ENCODE measurements around the gene LRIT2. TPM values are rescaled to one million over a fixed set of nuclear protein-coding genes. Genes with fewer than 3 reads are reported as not detected.

The LRIT2 gene
- total and polyA plus RNA-seq, 9 of the 15 experiments (the other 6 are each of a cell fraction or from before 2014, with no cell fraction given) = not detected

GRCh38 chr10:84236807-84237198 lies 11.5 kb upstream of the LRIT2 start:
- Histone ChIP-seq H4K20me1 (replicated peaks; ENCODE audit: control insufficient read depth, insufficient read depth, low read length) (no peaks in the 10 kb centered on the region), H3K27ac (ENCODE audit: extremely low read depth, low read depth, low read length) (no peak overlapping the region), H3K27me3 (ENCODE audit: control insufficient read depth in 2 of 2, insufficient read depth in 2 of 2, low read length in 2 of 2) (peaks cover 22 to 62% of the 10 kb centered on the region in 2 experiments; a peak in 4 of 5 replicates), H3K9me1 (ENCODE audit: control insufficient read depth, insufficient read depth, low read length) (no peaks in the 10 kb centered on the region), H3K9ac (ENCODE audit: insufficient read depth in 1 of 2, low read depth in 2 of 2, low read length in 2 of 2) (no peak overlapping the region), H3K79me2 (ENCODE audit: control insufficient read depth, insufficient read depth, low read length) (no peaks in the 10 kb centered on the region), H3K4me2 (ENCODE audit: insufficient read depth, low read length) (no peak overlapping the region), H2AFZ (ENCODE audit: low read depth, low read length) (no peak overlapping the region), H3K9me3 (replicated peaks; ENCODE audit: control insufficient read depth, insufficient read depth, low read depth, low read length) (no peaks in the 10 kb centered on the region), H3K36me3 (ENCODE audit: control insufficient read depth, insufficient read depth, low read length) (no peaks in the 10 kb centered on the region), H3K4me3 (no peak overlapping the region), H3K4me1 (replicated peaks in 1 of 2; ENCODE audit: control insufficient read depth in 2 of 2, insufficient read depth in 2 of 2, low read length in 2 of 2) (peaks cover 0 to 7% of the 10 kb centered on the region in 2 experiments; a peak in 2 of 5 replicates)
- POLR2A ChIA-PET = interaction anchor here (0.6 to 1.4 kb wide), 3 partner anchors 10 to 369 kb away, joined by 3 to 5 read pairs (median 3); no protein-coding TSS in a partner anchor
- in situ Hi-C loops (cut with MboI) (no loop called here), intact Hi-C loops (cut with micrococcal nuclease) (no loop called here)
- FAIRE-seq (no peak), DNase-seq (ENCODE audit: extremely low read depth in 1 of 4, low spot score in 3 of 4) (no peak), ATAC-seq (no peak)
- TF ChIP-seq ZNF143 (CRISPR knock-in tag; IDR thresholded peaks at IDR 0.05) (no peak), TGIF2 (CRISPR knock-in tag; IDR thresholded peaks at IDR 0.05) (no peak), ZNF518B (CRISPR knock-in tag; IDR thresholded peaks at IDR 0.05) (no peak), ZNF445 (CRISPR knock-in tag; IDR thresholded peaks at IDR 0.05; ENCODE audit: low read depth) (no peak), BRD4 (IDR thresholded peaks at IDR 0.05) (no peak), YBX1 (IDR thresholded peaks at IDR 0.05) (no peak), EHMT2 (IDR thresholded peaks at IDR 0.05) (no peak), FOXK2 (conservative IDR thresholded peaks at IDR 0.05 in 1 of 2, IDR thresholded peaks at IDR 0.05 in 1 of 2; ENCODE audit: low read depth in 2 of 2) (no peak), TAF7 (tag; IDR thresholded peaks at IDR 0.05) (no peak), ZNF444 (CRISPR knock-in tag; IDR thresholded peaks at IDR 0.05) (no peak)
- CTCF ChIA-PET (ENCODE audit: low intra/inter-chr PET ratio) = no interaction called here
- BruUV-seq (replicated peaks) = no TSS peak
- 13% methylated on average over 6 of the region's 6 CpGs for WGBS (ENCODE audit: insufficient coverage, low coverage, missing lambda C conversion rate)

Data from K562 (cell line).